CD4-positive, alpha-beta T cell treated with Interferon alpha-2 for 1 hour (primary cell): ENCODE measurements around the gene ACSF2.

Experiments used
- DNase-seq, 2 donors: peaks; one replicate each; pipeline ENCODE4 v3.0.0-alpha.2; 2020 to 2022

ACSF2 gene

DNA sequence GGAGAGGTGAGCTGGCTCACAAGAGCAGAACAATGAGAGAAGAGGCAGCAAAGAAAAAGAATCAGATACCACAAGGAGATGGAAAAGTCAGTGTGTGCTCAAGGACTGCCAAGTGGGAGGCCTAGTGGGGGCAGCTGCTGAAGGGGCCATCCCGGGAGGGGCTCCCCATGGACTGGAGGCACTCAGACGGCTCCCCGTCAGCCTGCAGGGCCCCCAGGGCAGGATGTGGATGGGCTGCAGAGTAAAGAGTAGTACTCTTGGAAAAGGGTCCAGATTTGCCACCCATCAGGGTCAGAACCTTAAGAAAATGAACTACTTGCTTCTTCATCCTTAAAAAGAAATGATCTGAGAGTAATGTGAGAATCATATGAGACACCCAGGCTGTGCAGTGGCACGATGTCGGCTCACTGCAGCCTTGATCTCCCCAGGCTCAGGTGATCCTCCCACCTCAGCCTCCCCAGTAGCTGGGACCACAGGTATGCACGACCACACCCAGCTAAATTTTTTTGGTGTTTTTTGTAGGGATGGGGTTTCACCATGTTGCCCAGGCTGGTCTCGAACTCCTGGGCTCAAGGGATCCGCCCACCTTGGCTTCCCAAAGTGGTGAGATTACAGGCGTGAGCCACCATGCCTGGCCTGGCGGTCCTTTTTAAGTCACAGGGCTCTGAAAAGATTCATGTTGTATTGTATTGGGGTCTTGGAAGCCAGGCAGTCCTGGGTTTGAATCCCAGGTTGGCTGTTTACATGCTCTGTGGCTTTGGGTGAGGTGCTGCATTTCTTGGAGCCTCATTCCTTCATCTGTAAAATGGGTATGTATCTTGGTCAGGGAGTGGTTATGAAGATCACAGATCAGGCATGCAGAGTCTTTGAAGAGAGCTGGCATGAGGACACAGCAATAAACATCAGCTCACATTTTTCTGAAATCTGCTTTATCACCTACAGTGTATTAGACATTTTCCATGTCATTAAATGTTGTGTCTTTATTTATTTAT, 15.1 kb downstream of the ACSF2 start:
- DNase-seq: no peak

GRCh38 chr17:50443505-50443974, 17.5 kb downstream of the ACSF2 start:
- DNase-seq: no peak

- no peak for DNase-seq
Observed at GRCh38 chr17:50444841-50445715, 19.1 kb downstream of the ACSF2 start.

DNA sequence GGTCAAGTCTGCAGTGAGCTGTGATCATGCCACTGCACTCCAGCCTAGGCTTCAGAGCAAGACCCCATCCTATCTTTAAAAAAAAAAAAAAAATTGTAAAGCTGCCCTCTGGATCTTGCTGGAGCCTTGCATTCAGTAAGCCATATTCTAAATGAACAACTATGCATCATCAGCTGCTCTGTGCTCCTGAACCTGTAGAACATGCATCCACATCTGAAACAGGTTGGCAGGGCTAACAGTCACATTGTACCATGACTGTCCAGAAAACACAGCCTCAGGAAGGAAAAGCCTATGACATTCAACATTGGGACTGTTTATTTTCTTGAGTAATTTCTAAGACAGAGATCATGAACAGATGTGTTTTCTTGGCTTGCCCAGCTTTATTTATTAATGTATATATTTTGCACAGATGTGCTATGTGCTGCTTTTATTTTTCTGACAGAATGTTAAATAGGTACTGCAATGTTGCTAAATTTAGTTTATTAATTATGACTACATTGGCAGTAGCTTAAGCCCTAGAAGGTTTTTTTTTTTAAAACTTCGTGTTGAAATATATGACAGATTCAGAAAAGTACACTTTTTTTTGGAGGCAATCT, 19.8 kb downstream of the ACSF2 start:
- no peak for DNase-seq

DNA sequence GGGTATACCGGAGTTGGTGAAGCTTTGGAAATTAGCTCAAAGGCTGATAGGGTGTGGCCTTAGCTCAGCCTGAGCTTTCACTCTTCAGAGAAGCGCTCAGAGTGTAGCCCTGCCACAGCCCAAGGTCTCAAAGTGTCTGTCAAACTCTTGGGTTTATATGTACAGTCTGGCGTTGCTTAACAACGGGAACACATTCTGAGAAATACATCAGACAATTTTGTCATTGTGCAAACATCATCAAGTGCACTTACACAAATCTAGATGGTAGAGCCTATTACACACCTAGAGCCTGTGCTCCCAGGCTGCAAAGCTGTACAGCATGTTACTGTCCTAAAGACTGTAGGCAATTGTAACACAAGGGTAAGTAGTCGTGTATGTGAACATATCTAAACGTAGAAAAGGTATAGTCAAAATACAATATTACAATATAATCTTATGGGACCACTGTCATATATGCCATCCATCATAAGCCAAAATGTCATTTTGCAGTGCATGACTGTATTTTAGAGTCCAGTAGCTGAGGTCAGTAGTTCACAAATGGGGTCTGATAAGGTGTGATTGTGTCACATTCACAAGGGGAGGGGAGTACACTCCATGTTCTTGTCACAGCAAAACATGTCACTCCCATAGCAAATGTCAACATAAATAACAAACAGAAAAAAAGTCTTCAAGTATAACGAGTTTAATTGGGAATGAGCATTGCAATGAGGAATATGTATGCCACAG, 22.0 kb downstream of the ACSF2 start:
- no peak for DNase-seq

DNA sequence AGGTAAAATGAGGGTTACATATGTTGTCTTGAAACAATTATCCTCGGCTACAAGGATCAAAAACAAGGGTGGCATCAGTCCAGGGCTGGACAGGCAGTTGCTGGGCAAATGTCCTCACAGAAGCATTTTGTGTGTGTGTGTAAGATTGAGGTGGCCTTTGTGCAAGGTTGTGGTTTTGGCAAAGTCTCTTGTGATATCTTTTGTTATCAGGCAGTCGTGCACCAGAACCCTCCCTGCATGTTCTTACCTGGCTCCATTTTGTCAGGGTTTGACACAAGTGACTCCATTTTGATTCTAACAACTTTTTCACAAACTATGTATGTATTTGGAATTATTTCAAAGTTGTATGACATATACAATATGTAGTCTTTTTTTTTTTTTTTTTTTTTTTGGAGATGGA, 22.6 kb downstream of the ACSF2 start:
- DNase-seq: no peak

DNA sequence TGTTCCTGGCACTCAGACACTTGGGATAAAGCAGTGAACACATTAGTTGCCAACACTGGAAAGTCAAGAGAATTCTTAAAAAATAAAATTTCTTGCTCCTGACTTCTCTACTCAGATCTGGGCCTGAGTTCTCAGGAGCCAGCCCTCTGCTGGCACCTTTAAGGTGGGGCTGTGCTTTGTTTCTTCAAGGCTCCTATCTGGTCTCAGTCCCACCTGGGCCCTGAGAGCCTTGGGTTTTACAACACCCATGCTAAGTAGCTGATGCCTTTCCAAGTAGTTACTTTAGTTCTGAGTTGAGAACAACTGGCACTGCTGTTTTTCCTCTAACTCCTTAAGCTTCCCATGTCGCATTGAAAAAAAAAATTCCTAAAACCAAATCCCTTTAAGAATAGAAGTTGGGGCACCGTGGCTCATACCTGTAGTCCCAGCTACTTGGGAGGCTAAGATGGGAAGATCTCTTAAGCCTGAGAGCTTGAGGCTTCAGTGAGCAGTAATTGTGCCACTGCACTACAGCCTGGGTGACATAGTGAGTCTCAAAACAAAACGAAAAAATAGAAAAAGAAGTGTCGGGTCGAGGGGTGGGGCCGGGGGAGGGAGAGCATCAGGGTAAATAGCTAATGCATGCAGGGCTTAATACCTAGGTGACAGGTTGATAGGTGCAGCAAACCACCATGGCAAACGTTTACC, 26.1 kb downstream of the ACSF2 start:
- DNase-seq: no peak

DNA sequence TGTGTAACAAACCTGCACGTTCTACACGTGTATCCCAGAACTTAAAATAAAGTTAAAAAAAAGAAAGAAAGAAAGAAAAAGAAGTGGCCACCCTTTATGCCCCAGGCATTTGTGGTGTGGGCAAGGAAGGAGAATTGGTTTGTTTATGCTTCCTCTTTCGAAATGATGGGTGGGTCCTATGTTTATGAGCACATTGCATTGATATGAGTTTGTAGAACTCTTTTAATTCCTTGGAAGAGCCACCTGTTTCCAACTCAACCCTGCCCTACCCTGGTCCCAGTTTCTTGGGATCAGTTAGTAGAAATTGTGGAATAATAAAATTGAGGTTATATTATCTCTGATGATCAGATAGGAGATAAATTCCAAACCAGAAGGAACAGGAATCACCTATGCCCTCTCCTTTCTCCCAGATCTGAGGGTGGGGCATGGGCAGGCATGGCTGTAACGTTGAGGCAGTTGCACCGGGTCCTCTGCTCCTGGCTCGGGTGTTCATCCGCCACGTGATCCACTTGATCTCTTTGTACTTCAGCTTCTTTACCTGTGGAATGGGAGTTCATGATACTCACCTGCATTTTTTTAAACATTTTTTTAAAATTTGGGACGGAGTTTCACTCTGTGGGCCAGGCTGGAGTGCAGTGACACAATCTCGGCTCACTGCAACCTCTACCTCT, 26.7 kb downstream of the ACSF2 start:
- no peak for DNase-seq

DNA sequence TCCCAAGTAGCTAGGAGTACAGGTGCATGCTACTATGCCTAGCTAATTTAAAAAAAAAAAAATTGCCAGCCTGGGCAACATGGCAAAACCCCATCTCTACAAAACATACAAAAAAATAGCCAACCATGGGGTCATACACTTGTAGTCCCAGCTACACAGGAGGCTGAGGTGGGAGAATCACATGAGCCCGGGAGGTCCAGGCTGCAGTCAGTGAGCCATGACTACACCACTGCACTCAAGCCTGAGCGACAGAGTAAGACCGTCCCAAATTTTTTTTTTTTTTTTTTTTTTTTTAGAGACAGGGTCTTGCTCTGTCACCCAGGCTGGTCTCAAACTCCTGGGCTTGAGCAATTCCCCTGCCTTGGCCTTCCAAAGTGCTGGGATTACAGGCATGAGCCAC, 27.9 kb downstream of the ACSF2 start:
- DNase-seq: no peak

DNA sequence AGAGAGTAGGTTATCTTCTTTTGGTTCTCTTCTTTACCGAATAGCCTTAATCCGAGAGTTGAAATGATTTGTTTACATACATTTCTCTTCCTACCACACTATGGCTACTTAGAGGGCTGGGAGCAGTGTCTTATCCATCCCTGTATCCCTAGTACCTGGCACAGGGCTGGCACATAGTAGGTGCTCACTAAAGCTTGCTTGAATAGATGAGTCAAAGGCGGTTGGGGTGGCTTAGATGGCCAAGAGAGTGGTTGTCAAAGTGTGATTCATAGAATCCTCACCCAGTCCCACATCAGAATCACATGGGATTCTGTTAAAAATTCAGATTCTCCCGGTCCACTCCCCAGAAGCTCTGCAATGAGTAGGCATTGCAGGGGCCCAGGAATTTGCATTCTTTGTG, 31.6 kb downstream of the ACSF2 start:
- DNase-seq: no peak

DNA sequence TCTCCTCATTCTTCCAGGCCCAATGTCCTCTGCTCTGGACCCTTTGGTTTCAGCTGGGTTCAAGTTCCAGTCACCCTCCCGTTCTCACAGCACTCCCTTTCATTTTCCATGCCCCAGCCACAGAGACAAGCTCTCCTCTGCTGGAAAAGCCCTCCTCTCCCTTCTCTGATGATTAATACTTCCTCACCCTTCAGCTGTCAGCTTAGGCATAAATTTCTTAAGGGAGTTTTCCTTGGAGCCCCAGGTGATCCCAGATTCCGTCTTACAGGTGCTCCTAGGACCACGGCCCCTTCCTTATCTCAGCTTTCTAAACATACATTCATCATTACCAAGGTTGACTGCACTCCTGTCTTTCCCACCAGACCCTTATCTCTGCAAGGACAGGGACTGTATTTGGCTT, 32.3 kb downstream of the ACSF2 start:
- DNase-seq: no peak

DNA sequence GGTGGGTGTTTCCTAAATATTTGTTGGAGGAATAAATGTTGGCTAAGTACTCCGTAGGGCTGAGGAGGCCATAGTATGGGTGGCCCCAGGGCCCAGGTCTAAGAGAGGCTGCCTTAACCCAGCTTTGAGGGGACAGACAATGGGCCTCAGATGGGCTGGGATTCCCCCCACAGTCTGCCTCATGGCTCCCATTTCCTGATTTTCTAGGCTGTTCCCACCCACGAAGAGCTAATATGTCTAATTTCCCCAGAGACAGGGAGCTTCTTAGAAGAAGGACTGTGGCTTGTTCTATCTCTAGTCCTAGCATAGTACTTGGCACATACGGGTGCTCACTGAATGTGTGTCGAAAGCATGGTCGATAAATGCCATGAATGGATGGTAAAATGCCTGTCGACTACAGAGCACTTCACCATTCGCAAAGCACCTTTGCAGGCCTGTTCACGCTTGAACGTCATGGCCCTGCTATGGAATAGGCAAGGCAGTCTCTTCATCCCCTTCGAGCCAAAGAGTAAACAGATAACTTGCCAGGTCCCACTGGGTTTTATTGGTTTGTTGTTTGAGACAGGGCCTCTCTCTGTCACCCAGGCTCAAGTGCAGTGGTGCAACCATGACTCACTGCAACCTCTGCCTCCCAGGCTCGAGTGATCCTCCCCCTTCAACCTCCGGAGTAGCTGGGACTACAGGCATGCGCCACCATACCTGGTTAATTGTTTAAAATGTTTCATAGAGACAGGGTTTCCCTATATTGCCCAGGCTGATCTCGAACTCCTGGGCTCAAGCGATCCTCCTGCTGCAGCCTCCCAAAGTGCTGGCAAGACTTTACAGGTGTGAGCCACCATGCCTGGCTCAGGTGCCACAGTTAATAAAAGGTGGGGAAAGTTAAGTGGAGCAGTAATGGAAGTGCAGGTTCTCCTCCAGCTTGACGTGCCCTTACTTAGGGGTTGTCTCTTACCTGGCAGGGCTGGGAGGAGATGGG, 33.0 kb downstream of the ACSF2 start:
- no peak for DNase-seq

DNA sequence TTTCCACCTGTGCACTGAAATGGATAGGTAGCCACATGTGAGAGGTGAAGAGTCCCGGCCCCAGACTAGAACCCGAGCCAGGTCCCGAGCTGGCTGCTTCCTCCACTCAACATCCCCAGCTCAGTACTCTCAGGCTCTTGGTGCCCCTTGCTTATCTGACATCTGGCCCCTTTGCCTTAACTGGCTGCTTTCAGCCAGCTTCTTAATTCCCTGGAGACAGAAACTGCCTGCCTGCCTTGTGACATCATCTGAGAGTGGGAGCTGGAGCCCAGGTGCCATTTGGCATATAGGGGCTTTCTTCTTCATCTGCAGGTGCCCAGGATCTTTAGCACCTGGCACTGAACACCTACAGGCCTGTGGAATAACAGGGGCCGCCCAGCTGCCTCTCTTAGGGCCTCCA, 33.7 kb downstream of the ACSF2 start:
- DNase-seq: no peak

DNA sequence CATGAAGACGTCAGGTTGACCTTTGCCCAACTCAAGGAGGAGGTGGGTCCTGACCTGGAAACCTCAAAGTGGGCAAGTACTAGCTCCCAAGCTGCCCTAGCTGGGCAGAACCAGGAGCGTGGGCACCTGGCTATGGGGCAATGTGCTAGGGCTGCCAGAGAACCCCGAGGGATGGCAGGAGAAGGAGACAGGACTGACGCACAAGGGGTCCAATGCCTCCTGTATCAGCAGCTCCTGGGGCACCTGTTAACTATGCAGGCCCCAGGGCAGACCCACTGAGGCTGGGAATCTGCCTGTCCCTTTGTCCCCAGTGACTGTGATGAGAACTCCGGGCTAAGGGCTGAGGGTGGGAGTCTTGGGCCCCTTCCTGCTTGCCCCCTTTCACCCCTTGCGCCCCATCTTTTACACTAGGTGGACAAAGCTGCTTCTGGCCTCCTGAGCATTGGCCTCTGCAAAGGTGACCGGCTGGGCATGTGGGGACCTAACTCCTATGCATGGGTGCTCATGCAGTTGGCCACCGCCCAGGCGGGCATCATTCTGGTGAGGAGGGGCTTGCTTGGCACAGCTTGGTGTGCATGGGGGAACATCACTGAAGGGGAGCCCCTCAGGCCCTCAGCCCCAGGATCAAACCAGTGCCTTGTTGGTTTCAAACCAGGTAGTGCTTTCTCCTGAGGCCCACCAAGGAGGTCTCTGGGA, 35.0 kb downstream of the ACSF2 start:
- no peak for DNase-seq

- DNase-seq: no peak
Observed at GRCh38 chr17:50461550-50462132, 35.6 kb downstream of the ACSF2 start.

DNA sequence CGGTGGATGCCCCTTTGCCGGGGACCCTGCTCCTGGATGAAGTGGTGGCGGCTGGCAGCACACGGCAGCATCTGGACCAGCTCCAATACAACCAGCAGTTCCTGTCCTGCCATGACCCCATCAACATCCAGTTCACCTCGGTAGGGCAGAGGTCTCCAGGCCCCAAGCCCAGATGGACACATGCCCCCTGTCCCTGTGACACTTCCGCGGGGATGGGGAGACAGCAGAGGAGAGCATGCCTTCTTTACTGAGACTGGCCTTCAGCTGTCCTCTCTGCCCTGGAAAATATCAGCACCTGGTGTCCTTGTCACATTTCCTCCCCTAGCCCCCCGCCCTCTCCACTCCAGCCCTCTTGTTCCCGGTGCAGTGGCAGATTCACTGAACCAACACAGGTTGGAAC, 36.4 kb downstream of the ACSF2 start:
- DNase-seq: no peak

DNA sequence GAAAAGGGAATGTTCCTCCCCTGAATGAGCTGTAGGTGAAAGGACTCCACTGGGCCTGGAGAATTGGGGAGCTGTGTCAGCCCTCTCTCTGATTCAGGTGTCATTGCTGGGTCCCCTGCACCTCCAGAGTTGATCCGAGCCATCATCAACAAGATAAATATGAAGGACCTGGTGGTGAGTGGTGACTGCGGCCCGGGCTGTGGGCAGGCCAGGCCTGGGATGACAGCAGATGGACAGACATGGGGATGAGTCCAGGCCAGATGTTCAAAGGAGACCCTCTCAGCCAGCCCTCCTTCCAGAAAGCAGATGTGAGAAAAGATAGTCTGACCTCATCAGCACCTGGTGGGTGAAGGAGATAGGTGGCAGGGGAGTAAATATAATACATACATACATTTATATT, 38.1 kb downstream of the ACSF2 start:
- no peak for DNase-seq

GRCh38 chr17:50464736-50465135, 38.7 kb downstream of the ACSF2 start:
- DNase-seq: no peak

- no peak for DNase-seq
Observed at GRCh38 chr17:50465171-50465570, 39.2 kb downstream of the ACSF2 start.
